HepG2 (cell line): ENCODE measurements around the gene MFRP. TPM values are rescaled to one million over a fixed set of nuclear protein-coding genes. Genes with fewer than 3 reads are reported as not detected.

Experiments used
- ADNP ChIP-seq: sonication (generic); formaldehyde crosslinking; IDR thresholded peaks from 2 replicates; pipeline ENCODE4 v1.4.0; 2020; ENCODE audit warnings: missing genetic modification reagents
- ATF7 ChIP-seq, 2 experiments: fragments of 450-650 bp in 1 of 2; sonication (generic) in 1 of 2; formaldehyde crosslinking in 1 of 2; IDR thresholded peaks; 2 replicates each; pipeline versions ENCODE4 v1.4.0 to v1.6.1; 2016 to 2020; ENCODE audit warnings: antibody characterized with exemption in 1 of 2, mild to moderate bottlenecking in 1 of 2, missing genetic modification reagents in 1 of 2
- ATF7-NPFF ChIP-seq: sonication (generic); formaldehyde crosslinking; IDR thresholded peaks from 2 replicates; pipeline ENCODE4 v1.8.1; 2023; ENCODE audit warnings: mild to moderate bottlenecking, low read depth, missing genetic modification reagents, moderate library complexity
- BCL6 ChIP-seq: IDR thresholded peaks from 2 replicates; pipeline ENCODE4 v1.6.1; 2016; ENCODE audit warnings: missing genetic modification reagents, missing compliant biosample characterization
- CCAR2 ChIP-seq: fragments of 200-400 bp; formaldehyde crosslinking; optimal IDR thresholded peaks from 2 replicates; pipeline ENCODE3; 2018; ENCODE audit warnings: low read depth, mild to moderate bottlenecking, low read length, moderate library complexity
- ELF1 ChIP-seq: sonication (generic); formaldehyde crosslinking; IDR thresholded peaks from 2 replicates; pipeline ENCODE4 v1.4.0; 2020; ENCODE audit warnings: missing genetic modification reagents
- ETV5 ChIP-seq: IDR thresholded peaks from 2 replicates; pipeline ENCODE4 v1.6.1; 2018; ENCODE audit warnings: missing biosample characterization, missing genetic modification reagents, inconsistent platforms, borderline replicate concordance
- GFI1 ChIP-seq: sonication (generic); formaldehyde crosslinking; IDR thresholded peaks from 2 replicates; pipeline ENCODE4 v1.5.0; 2020; ENCODE audit warnings: missing genetic modification reagents, mild to moderate bottlenecking, borderline replicate concordance
- HOXA3 ChIP-seq: sonication (generic); formaldehyde crosslinking; IDR thresholded peaks from 2 replicates; pipeline ENCODE4 v1.5.0; 2020; ENCODE audit warnings: missing genetic modification reagents
- MEIS1 ChIP-seq: sonication (generic); formaldehyde crosslinking; IDR thresholded peaks from 2 replicates; pipeline ENCODE4 v1.9.0; 2021; ENCODE audit warnings: mild to moderate bottlenecking, missing genetic modification reagents, moderate library complexity, borderline replicate concordance
- MIER2 ChIP-seq: IDR thresholded peaks from 2 replicates; pipeline ENCODE4 v1.6.1; 2016; ENCODE audit warnings: missing biosample characterization, missing genetic modification reagents
- MZF1 ChIP-seq: sonication (generic); formaldehyde crosslinking; IDR thresholded peaks from 2 replicates; pipeline ENCODE4 v1.8.1; 2023; ENCODE audit warnings: mild to moderate bottlenecking, missing genetic modification reagents, borderline replicate concordance
- NFE2L2 ChIP-seq: fragments of 150-350 bp; IDR thresholded peaks from 2 replicates; pipeline ENCODE4 v1.6.1; 2014; ENCODE audit warnings: low read length
- NFRKB ChIP-seq: fragments of 450-650 bp; IDR thresholded peaks from 2 replicates; pipeline ENCODE4 v1.6.1; 2017
- PITX1 ChIP-seq: sonication (generic); formaldehyde crosslinking; IDR thresholded peaks from 2 replicates; pipeline ENCODE4 v1.5.1; 2020; ENCODE audit warnings: mild to moderate bottlenecking, missing genetic modification reagents
- RFXANK ChIP-seq: IDR thresholded peaks from 2 replicates; pipeline ENCODE4 v1.6.1; 2016
- SALL2 ChIP-seq: sonication (generic); formaldehyde crosslinking; IDR thresholded peaks from 2 replicates; pipeline ENCODE4 v1.8.1; 2023; ENCODE audit warnings: mild to moderate bottlenecking, missing genetic modification reagents, inconsistent platforms
- SAP130 ChIP-seq: IDR thresholded peaks from 2 replicates; pipeline ENCODE4 v1.6.1; 2016; ENCODE audit warnings: low read depth
- SSRP1 ChIP-seq: IDR thresholded peaks from 2 replicates; pipeline ENCODE4 v1.6.1; 2016; ENCODE audit warnings: control low read depth
- TEAD3 ChIP-seq: optimal IDR thresholded peaks from 2 replicates; pipeline ENCODE3; 2016; ENCODE audit warnings: borderline replicate concordance
- THAP11 ChIP-seq: IDR thresholded peaks from 2 replicates; pipeline ENCODE4 v1.6.1; 2016; ENCODE audit warnings: missing biosample characterization, missing genetic modification reagents
- ZIK1 ChIP-seq: sonication (generic); formaldehyde crosslinking; IDR thresholded peaks from 2 replicates; pipeline ENCODE4 v1.5.0; 2020; ENCODE audit warnings: mild to moderate bottlenecking, low read depth, missing genetic modification reagents, borderline replicate concordance
- ZNF354B ChIP-seq: sonication (generic); formaldehyde crosslinking; IDR thresholded peaks from 2 replicates; pipeline ENCODE4 v1.8.0; 2022; ENCODE audit warnings: mild to moderate bottlenecking, missing genetic modification reagents
- ZNF530 ChIP-seq: sonication (generic); formaldehyde crosslinking; IDR thresholded peaks from 2 replicates; pipeline ENCODE4 v1.5.0; 2020; ENCODE audit warnings: low read depth, mild to moderate bottlenecking, missing genetic modification reagents
- polyA plus RNA-seq, 8 experiments: library from polyadenylated mRNA; depleted of rRNA in 3 of 8; stranded (reverse) in 7 of 8; unstranded in 1 of 8; fragments of >200 nt; fragmentation: Illumina TruSeq in 4 of 8; extraction: Trizol in 4 of 8; gene quantifications; 2 replicates each; pipeline versions ENCODE4 v1.2.1 to v1.2.3, GENCODE V29; 2011 to 2016; ENCODE audit warnings: low read depth in 4 of 8, missing spikeins in 1 of 8, mixed read lengths in 1 of 8; ENCODE audit not compliant: insufficient read depth in 1 of 8
- total RNA-seq, 5 experiments: library from RNA; depleted of rRNA; stranded (reverse); fragments of >200 nt; fragmentation: Illumina TruSeq; extraction: Trizol; gene quantifications; 2 replicates each; pipeline ENCODE4 v1.2.3, GENCODE V29; 2016; ENCODE audit warnings: low read depth in 1 of 5
- TF ChIP-seq, protein P1 (sequence below): sonication (generic); formaldehyde crosslinking; IDR thresholded peaks from 2 replicates; pipeline ENCODE4 v1.5.0; 2020; ENCODE audit warnings: mild to moderate bottlenecking, missing genetic modification reagents, borderline replicate concordance

MFRP gene
- total and polyA plus RNA-seq, 2 of the 13 experiments (the other 11 are each of a cell fraction or from before 2014, with no cell fraction given), result not detected

DNA sequence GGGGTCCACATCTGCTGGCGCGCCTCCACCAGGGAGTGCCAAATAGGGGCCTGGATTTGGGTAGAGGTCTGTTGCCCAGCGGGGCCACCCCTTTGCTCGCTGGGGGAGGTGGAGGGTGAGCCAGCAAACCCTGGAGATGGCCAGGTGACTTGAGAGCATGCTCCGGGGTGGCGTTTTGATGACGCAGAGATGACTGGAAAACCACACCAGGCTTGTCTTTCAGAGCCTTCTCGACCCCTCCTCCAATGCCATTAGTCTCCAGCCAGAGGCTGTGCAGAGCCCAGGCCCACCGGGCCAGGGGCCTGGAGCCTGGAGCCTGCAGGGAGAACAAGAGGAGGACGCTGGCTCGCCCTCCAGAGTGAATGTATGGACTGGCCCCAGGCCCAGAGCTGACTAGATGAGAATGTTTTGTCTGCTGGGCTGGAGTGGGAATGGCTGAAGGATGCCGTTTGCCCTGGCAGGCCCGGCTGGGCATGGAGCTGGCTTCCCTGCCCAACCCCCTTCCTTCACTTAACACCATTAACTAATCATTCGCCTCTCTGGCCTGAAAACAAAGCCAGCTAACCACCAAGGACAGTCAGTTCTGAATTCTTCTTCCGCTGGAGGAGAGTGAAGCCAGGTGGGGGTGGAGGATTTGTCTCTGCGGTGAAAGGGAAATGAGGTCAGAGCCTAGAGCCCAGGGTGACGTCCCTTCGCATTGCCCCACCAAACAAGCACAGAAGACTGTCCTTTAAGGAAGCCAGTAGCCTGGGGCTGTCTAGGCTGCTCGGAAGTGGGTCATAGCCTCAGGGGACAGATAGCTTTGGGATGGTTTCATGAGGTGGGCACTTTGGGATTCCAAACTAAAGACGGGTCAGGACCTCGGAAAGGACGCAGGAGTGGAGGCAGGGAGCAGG is 28.0 kb downstream of the MFRP start (continued):
- TF ChIP-seq, protein P1, sequence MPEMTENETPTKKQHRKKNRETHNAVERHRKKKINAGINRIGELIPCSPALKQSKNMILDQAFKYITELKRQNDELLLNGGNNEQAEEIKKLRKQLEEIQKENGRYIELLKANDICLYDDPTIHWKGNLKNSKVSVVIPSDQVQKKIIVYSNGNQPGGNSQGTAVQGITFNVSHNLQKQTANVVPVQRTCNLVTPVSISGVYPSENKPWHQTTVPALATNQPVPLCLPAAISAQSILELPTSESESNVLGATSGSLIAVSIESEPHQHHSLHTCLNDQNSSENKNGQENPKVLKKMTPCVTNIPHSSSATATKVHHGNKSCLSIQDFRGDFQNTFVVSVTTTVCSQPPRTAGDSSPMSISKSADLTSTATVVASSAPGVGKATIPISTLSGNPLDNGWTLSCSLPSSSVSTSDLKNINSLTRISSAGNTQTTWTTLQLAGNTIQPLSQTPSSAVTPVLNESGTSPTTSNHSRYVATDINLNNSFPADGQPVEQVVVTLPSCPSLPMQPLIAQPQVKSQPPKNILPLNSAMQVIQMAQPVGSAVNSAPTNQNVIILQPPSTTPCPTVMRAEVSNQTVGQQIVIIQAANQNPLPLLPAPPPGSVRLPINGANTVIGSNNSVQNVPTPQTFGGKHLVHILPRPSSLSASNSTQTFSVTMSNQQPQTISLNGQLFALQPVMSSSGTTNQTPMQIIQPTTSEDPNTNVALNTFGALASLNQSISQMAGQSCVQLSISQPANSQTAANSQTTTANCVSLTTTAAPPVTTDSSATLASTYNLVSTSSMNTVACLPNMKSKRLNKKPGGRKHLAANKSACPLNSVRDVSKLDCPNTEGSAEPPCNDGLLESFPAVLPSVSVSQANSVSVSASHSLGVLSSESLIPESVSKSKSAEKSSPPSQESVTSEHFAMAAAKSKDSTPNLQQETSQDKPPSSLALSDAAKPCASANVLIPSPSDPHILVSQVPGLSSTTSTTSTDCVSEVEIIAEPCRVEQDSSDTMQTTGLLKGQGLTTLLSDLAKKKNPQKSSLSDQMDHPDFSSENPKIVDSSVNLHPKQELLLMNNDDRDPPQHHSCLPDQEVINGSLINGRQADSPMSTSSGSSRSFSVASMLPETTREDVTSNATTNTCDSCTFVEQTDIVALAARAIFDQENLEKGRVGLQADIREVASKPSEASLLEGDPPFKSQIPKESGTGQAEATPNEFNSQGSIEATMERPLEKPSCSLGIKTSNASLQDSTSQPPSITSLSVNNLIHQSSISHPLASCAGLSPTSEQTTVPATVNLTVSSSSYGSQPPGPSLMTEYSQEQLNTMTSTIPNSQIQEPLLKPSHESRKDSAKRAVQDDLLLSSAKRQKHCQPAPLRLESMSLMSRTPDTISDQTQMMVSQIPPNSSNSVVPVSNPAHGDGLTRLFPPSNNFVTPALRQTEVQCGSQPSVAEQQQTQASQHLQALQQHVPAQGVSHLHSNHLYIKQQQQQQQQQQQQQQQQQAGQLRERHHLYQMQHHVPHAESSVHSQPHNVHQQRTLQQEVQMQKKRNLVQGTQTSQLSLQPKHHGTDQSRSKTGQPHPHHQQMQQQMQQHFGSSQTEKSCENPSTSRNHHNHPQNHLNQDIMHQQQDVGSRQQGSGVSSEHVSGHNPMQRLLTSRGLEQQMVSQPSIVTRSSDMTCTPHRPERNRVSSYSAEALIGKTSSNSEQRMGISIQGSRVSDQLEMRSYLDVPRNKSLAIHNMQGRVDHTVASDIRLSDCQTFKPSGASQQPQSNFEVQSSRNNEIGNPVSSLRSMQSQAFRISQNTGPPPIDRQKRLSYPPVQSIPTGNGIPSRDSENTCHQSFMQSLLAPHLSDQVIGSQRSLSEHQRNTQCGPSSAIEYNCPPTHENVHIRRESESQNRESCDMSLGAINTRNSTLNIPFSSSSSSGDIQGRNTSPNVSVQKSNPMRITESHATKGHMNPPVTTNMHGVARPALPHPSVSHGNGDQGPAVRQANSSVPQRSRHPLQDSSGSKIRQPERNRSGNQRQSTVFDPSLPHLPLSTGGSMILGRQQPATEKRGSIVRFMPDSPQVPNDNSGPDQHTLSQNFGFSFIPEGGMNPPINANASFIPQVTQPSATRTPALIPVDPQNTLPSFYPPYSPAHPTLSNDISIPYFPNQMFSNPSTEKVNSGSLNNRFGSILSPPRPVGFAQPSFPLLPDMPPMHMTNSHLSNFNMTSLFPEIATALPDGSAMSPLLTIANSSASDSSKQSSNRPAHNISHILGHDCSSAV, result no peak
- TF ChIP-seq THAP11 (CRISPR knock-in tag) (peak; percentile 44; the same call in 1 of the 2 replicates), ZIK1 (CRISPR knock-in tag) (no peak), NFE2L2 (no peak), SALL2 (CRISPR knock-in tag) (no peak), ZNF530 (CRISPR knock-in tag) (no peak), BCL6 (CRISPR knock-in tag) (no peak), ETV5 (no peak; the same call in 1 of the 2 replicates), ATF7-NPFF (CRISPR knock-in tag) (no peak), MZF1 (CRISPR knock-in tag) (no peak), ZNF354B (CRISPR knock-in tag) (no peak), PITX1 (CRISPR knock-in tag) (0 out of 2 replicates have a peak, but pooled peaks have one; percentile 16), RFXANK (CRISPR knock-in tag) (no peak), HOXA3 (CRISPR knock-in tag) (peak; percentile 82), GFI1 (no peak; the same call in 1 of the 2 replicates), ADNP (no peak), MIER2 (CRISPR knock-in tag) (no peak), TEAD3 (CRISPR knock-in tag) (no peak), SAP130 (CRISPR knock-in tag) (peak; percentile 80), NFRKB (no peak), ATF7 (IDR thresholded peaks at IDR 0.05) (no peak), ATF7 (CRISPR knock-in tag; IDR thresholded peaks at IDR 0.05) (0 out of 2 replicates have a peak, but pooled peaks have one; percentile 37), ELF1 (CRISPR knock-in tag) (no peak), MEIS1 (CRISPR knock-in tag) (no peak; the same call in 1 of the 2 replicates), SSRP1 (no peak), CCAR2 (no peak)
